HUES64 (cell line): Measurements from ENCODE around the gene HOXD9.
A peak's percentile ranks its signal among the peaks of the same experiment; 100 is the strongest.

Experiments
- H3K27ac ChIP-seq: 2 replicates; pipeline ENCODE4 v1.7.0; 2013; ENCODE audit warnings: low read depth, low read length, inconsistent platforms
- H3K27me3 ChIP-seq: 2 replicates; pipeline ENCODE4 v1.6.1; 2013; ENCODE audit warnings: mild to moderate bottlenecking, low read length; ENCODE audit not compliant: insufficient read depth
- H3K36me3 ChIP-seq: 2 replicates; pipeline ENCODE4 v1.6.1; 2013; ENCODE audit warnings: mild to moderate bottlenecking, low read length; ENCODE audit not compliant: insufficient read depth
- H3K4me1 ChIP-seq: 2 replicates; pipeline ENCODE4 v1.6.1; 2013; ENCODE audit warnings: mild to moderate bottlenecking, low read length, moderate library complexity; ENCODE audit not compliant: insufficient read depth
- H3K4me3 ChIP-seq: 2 replicates; pipeline ENCODE4 v1.5.1; 2013; ENCODE audit warnings: mild to moderate bottlenecking, low read length, moderate library complexity
- H3K9ac ChIP-seq: 2 replicates; pipeline ENCODE4 v1.6.1; 2013; ENCODE audit warnings: mild to moderate bottlenecking, low read depth, low read length
- H3K9me3 ChIP-seq: 2 replicates; pipeline ENCODE4 v1.6.1; 2013; ENCODE audit warnings: low read depth, low read length; ENCODE audit not compliant: insufficient read depth
- WGBS: fragments of 150-250, 120-280 bp; methylation state at CpG from one replicate; pipeline ENCODE4 v1.1.7; 2013; ENCODE audit warnings: missing lambda C conversion rate; 5-methylcytosine and 5-hydroxymethylcytosine counted together

Gene HOXD9

DNA sequence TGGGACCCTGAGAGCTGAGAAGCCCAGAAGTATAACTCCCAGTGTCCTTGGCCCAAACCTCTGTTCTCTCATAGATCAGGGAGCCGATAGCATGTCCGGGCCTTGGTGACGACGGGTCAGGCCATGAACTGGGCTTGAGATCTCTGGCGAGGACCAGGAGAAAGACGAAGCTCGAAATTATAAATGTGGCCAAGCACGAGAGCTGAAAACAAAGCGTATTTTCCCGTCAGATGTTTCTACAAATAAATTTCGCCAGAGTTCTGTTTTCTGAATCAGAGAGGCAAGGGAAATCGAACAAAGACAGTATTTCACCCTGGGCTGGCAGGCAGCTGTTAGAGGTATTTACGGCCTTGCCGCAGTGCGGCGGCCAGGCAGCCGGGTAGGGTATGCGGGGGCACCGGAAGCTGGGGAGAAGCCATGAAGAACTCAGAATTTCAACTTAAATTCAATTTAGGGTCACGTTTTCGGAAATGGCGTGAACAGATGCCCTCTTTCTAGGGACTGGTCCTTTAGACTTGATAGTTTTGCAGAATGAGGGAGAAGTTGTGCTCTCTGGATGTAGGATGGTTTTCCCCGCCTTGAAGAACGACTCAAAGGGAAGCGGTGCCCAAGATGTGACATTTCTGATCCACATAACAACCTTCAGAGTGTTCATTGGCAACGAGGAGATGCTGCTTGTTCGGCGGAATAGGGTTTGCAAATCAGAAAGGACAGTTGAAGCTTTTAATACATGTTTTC, 16.6 kb downstream of the HOXD9 start:
- 74% methylated on average over 28 of the region's 28 CpGs for WGBS
- Histone ChIP-seq H3K36me3 (no peaks in the 10 kb centered on the region), H3K27me3 (peaks cover 100% of the 10 kb centered on the region), H3K4me3 (no peak overlapping the region), H3K9ac (no peak overlapping the region), H3K9me3 (no peaks in the 10 kb centered on the region), H3K27ac (no peak overlapping the region), H3K4me1 (no peaks in the 10 kb centered on the region; the same call in 1 of the 2 replicates)

DNA sequence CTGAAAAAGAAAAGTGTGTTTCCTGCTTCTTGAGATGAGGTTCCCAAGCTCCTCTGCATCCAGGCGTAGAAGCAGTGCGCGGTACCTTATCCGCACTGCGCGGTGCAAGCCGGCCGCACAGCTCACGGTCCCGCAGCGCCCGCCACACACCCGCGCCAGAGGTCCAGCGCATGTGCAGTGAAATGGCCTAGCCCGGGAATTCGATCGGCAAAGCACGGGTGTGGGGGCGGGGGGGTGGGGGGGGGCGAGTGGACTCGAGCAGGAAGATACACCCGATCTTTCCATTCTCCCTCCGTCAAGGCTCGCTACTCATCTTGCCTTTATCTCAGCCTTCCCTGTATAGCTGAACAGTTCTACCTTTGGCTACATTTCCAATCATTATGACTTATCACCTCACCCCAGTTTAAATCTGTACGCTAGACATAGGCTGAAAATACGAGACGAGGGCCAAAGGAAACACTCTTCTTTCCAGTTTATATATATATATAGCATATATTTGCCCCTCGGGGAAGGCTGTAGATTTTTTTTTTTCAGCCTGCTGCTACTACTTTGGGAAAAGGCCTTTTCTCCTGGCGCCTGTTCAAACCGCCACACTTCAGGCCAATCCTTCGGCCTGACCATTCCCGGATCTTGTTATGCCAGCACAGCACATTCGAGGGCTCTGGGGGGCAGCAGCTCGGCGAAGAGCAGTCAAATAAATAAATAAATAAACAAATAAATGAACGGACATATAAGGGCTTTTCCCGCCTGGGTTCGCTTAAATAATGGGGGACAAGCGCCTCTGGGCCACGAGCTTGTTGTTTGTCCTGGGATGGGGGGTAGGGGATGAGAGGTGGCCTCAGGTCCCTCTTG, 17.4 kb downstream of the HOXD9 start:
- Histone ChIP-seq H3K4me3 (peak overlapping the region; percentile 63; the same call in 1 of the 2 replicates), H3K27ac (no peak overlapping the region), H3K36me3 (no peaks in the 10 kb centered on the region), H3K9ac (no peak overlapping the region), H3K27me3 (peaks cover 100% of the 10 kb centered on the region), H3K9me3 (no peaks in the 10 kb centered on the region), H3K4me1 (no peaks in the 10 kb centered on the region; the same call in 1 of the 2 replicates)
- 65% methylated on average over 35 of the region's 41 CpGs for WGBS

DNA sequence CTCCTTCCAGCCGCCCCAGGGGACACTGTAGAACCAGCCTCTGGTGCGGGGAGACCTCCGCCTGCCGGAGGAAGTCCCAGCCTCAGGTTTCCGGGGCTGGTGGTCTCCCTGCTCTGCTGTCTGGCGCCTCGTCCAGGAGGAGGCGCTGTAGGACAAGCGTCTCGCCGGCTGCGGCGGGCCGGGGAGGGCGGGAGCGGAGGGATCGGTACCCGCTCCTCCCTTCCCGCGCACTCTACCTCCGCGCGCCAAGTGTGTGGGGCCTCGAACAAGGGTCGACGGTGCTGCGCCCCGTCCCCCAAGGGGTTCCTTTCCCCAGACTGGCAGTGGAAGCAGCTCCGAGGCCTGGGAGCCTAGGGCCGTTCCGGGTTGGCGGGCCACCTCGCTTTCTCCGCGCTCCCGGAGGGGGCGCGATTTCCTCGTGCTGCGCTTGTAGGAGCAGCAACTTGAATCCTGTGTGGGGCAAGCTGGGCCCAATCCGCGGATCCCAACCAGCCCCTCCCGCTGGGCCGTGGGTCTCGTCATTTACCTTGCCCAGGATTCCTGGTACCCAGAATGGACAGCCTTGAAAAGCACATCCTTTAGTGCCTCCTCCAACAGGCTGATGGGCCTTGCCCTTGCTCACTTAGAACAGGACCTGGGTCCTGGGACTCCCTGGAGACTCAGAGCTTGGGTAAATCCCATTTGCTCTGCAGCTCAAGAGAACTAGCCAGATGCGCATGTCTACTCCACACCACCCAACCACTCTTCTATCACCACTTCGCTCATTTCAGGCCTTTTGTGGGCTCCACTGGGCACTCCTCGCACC, 18.2 kb downstream of the HOXD9 start:
- Histone ChIP-seq H3K4me1 (no peaks in the 10 kb centered on the region; the same call in 1 of the 2 replicates), H3K27ac (no peak overlapping the region), H3K9ac (peak overlapping the region; percentile 46; the same call in 1 of the 2 replicates), H3K27me3 (peaks cover 100% of the 10 kb centered on the region), H3K36me3 (no peaks in the 10 kb centered on the region), H3K9me3 (no peaks in the 10 kb centered on the region), H3K4me3 (peak overlapping the region; percentile 63)
- 6% methylated on average over 48 of the region's 48 CpGs for WGBS

DNA sequence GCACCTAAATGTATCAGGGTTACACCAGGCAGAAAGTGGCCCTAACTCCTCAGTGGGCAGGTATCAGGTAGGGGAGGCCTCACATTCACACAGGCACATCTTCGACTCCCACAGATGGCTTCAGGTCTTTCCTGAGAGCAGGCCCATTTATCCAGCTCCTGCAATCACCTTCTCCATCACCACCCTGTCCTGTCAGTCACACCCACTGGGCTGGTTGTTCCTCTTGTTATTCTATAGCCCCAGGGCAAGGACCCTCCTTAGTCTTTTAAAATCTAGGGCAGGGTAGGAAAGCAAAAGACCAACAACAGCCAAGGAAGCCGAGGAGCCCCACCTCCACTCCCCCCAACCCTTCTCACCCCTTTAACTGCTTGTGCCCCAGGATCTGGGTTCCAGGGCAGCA, 19.8 kb downstream of the HOXD9 start:
- 71% methylated on average over 2 of the region's 2 CpGs for WGBS

DNA sequence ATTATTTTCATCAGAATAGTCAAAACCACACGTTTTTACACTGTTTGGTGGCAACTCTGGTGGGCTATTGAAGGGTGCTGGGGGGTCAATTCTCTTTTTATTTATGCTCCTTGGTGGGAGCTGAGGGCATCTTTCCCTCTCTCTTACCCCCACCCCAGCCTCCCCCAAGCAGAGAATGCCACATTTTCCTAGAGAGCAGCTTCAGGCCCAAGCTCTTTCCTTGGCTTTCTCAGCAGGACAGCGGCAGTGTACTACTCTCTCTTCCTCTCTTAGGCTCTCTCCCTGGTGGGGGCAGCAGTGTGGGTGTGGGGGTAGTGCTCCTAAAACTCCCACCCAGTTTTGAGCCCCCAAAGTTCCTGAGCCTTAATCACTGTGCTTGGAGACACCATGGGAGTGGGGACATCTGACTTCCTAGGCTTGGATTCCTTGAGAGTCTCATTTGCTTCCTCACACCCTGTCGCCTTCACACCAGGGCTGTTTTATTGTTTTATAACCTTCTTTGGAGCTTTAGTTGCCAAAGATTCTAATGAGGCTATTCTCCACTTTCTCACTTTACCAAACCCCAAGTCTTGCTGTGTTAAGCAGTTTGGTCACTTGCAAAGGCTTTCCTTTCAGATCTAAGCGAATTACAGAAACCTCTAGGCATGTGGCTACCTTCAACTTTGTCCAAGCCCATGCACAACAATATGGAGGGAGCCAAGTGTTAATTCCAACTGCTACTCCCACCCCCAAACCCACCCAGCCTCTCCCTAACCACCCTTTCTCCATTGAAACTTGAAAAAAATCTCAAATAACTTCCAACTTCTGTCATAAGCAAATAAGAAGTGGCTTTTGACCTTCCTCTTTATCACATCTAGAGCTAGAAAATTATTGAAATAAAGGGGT, 22.8 kb downstream of the HOXD9 start:
- Histone ChIP-seq H3K9me3 (no peaks in the 10 kb centered on the region), H3K27ac (no peak overlapping the region), H3K4me1 (0 out of 2 replicates have a peak, but pooled peaks cover 2% of the 10 kb centered on the region), H3K36me3 (no peaks in the 10 kb centered on the region), H3K9ac (no peak overlapping the region), H3K27me3 (peaks cover 100% of the 10 kb centered on the region), H3K4me3 (no peak overlapping the region)
- 19% methylated on average over 2 of the region's 4 CpGs for WGBS

More for the DNA sequence above, 19.8 kb downstream of the HOXD9 start:
- Histone ChIP-seq H3K27me3 (peaks cover 100% of the 10 kb centered on the region), H3K27ac (no peak overlapping the region), H3K9me3 (no peaks in the 10 kb centered on the region), H3K36me3 (no peaks in the 10 kb centered on the region), H3K4me3 (no peak overlapping the region), H3K4me1 (0 out of 2 replicates have a peak, but pooled peaks cover under 1% of the 10 kb centered on the region), H3K9ac (no peak overlapping the region)

DNA sequence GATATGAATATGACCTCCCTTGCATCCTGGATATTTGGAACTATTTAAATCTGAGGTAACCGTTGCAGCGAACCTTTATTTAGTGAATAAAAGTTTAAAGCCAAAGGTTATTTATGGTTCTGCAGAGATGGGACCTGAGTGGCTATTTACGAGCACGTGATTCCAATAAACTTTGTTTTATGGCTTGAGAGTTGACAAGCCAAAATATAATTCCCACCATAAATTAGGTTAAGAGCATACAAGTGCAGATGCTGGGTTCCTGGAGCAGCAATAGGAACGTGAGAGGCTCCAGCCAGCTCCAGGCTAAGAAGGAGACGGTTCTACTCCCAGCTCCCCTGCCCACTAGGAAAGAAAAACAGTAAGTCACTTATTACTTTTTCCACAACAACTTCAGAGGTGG, 23.6 kb downstream of the HOXD9 start:
- H3K9ac ChIP-seq: no peak overlapping the region
- no peaks in the 10 kb centered on the region for H3K36me3 ChIP-seq
- peaks cover 100% of the 10 kb centered on the region for H3K27me3 ChIP-seq
- H3K4me3 ChIP-seq: no peak overlapping the region
- 57% methylated on average over 5 of the region's 6 CpGs for WGBS
- H3K4me1 ChIP-seq: 0 out of 2 replicates have a peak, but pooled peaks cover 2% of the 10 kb centered on the region
- H3K9me3 ChIP-seq: no peaks in the 10 kb centered on the region
- H3K27ac ChIP-seq: no peak overlapping the region

DNA sequence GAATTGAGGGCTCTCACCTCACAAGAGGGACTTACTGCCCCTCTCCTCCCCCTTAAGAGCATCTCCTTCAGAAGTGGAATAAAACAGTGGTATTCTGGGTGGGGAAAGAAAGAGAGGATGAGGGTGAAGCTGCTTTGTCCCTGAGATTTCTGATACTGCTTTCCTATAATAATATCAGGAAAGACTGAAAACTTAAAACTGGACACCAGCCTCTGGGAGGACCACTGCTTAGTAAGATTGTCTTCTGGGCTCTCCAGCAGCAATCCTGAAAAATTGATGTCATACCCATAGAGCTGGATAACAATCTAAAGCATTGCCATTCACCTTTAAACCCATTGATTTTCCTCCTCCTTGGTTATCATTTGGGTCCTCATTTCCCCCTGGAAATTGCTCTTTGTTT, 24.1 kb downstream of the HOXD9 start:
- Histone ChIP-seq H3K4me3 (no peak overlapping the region), H3K27ac (no peak overlapping the region), H3K9ac (no peak overlapping the region), H3K4me1 (0 out of 2 replicates have a peak, but pooled peaks cover 2% of the 10 kb centered on the region), H3K36me3 (no peaks in the 10 kb centered on the region), H3K27me3 (peaks cover 100% of the 10 kb centered on the region), H3K9me3 (no peaks in the 10 kb centered on the region)

DNA sequence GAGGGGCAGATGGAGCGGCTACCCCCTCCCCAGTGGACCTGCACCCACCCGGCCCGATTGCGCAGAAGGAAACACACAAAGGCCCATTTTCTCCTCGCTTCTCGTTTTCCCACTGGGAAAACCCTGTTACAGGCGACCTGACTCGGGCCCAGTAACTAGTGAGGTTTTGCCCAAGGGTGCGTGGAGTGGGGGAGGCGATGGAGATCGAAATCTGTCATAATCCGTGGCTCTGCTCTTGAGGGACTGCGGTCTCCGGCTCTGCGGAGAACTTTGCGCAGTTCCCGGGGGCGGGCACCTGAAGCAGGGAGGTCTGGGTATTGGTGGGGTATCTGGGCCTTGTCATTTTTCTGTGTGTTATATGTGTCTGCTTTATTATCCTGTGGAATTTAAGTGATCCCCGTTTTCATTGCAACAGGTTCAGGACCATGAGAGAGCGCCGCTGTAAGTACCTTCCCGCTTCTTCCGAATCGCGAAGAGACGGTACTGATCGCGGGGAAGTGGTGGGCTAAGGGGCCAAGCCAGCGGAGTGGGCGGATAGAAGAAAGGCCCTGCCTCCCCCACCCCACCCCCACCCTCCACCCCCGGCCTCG, 24.8 kb downstream of the HOXD9 start:
- Histone ChIP-seq H3K9ac (no peak overlapping the region), H3K27ac (no peak overlapping the region), H3K4me1 (0 out of 2 replicates have a peak, but pooled peaks cover 2% of the 10 kb centered on the region), H3K9me3 (no peaks in the 10 kb centered on the region), H3K27me3 (peaks cover 100% of the 10 kb centered on the region), H3K4me3 (no peak overlapping the region), H3K36me3 (no peaks in the 10 kb centered on the region)
- WGBS: 17% methylated on average over 29 of the region's 32 CpGs

DNA sequence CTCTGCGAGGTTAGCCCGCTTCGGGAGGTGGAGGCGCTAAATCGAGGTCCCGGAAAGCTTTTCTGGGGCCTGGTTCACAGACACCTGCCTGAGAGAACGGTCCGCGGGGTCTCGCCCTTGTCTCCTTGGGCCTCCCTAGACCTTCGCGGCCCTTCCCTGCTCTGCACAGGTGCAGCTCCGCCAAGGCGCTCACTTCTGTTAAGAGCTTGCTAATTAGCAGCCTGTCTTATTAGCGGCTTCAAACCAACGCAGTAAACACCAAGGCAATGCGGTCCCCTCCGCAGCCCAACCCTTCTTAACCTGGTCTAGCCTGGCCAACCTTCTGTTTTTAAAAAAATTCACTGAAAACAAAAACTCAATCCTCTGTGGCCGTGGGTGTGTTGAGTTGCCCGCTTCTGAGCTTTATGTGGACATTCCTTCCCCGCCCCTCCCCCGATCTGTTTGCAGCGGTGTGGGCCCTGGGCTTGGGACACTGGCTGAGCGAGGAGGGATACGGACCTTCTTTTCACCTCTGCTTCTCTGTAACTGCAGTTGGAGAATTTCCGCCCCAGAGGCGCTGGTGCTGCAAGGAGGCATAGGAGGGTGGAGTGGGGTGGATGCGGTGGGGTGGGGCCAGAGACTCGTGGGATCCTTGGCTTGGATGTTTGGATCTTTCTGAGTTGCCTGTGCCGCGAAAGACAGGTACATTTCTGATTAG, 25.4 kb downstream of the HOXD9 start:
- no peaks in the 10 kb centered on the region for H3K36me3 ChIP-seq
- H3K9ac ChIP-seq: no peak overlapping the region
- no peak overlapping the region for H3K4me3 ChIP-seq
- 0 out of 2 replicates have a peak, but pooled peaks cover 4% of the 10 kb centered on the region for H3K9me3 ChIP-seq
- H3K27ac ChIP-seq: no peak overlapping the region
- 0 out of 2 replicates have a peak, but pooled peaks cover 2% of the 10 kb centered on the region for H3K4me1 ChIP-seq
- H3K27me3 ChIP-seq: peaks cover 100% of the 10 kb centered on the region
- 3% methylated on average over 31 of the region's 31 CpGs for WGBS
